GM18519 (cell line): ENCODE measurements around the gene DMPK.

Experiments used
- ATAC-seq: cut with Tn5 transposase; IDR thresholded peaks from one replicate; pipeline ENCODE4 v1.9.1; 2021; ENCODE audit warnings: mild to moderate bottlenecking, moderate library complexity; ENCODE audit not compliant: unreplicated experiment, low FRiP score

DMPK gene

GRCh38 chr19:45770192-45771101 lies 11.8 kb downstream of the DMPK start:
- peak; percentile 31 for ATAC-seq

- no peak for ATAC-seq
These were observed 12.5 kb downstream of the DMPK start for GRCh38 chr19:45769821-45770191.

- ATAC-seq: peak; percentile 52
These were observed 13.1 kb downstream of the DMPK start, which contains the start of gene SIX5 for GRCh38 chr19:45768984-45769782. Gene SIX5, minus strand, starts transcription at chr19:45769252. Its CDS starts 408 bp downstream, at chr19:45768844.

- no peak for ATAC-seq
These were observed 13.7 kb downstream of the DMPK start for GRCh38 chr19:45768655-45768983.

- no peak for ATAC-seq
These were observed 14.2 kb downstream of the DMPK start for GRCh38 chr19:45767881-45768654.

- ATAC-seq: no peak
These were observed 14.8 kb downstream of the DMPK start for GRCh38 chr19:45767410-45767880.

- ATAC-seq: no peak
These were observed 15.4 kb downstream of the DMPK start for GRCh38 chr19:45766869-45767346.

GRCh38 chr19:45766296-45766868 lies 15.9 kb downstream of the DMPK start:
- no peak for ATAC-seq

- ATAC-seq: no peak
These were observed 16.5 kb downstream of the DMPK start for GRCh38 chr19:45765702-45766295.

DNA sequence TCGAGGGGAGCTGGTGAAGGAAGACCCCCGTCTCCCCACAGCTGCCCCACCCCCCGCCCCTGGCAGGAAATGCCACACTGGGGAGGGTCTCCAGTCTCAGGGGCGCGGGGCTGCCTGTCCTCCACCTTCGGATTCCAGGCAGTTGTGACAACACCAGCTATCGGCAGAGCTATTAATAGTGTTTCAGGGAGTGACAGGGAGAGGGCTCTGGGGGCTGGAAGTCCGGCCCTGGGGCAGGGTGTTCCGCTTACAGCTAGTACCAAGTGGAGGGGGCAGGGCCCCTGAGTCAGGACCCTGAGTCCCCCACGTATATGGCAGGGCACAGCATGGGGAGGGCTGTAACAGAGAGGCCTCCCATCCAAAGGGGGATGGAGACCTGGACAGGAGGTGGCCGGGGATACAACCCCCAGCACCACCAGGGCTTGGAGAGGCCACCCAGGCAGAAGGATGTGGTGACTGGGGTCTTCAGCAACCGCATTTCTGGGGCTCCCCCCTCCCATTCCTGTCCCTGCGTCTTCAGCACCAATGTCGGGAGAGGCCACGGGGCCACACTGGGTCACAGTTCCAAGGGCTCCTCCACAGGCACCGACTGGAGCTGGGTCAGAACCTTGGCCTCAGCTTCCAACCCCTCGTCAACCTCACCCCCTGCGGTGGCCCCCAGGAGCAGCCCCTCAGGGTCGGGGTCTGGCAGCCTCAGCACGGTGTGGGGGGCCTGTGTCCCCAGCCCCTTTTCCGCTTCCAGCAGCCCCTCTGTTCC lies 17.2 kb downstream of the DMPK start:
- no peak for ATAC-seq

DNA sequence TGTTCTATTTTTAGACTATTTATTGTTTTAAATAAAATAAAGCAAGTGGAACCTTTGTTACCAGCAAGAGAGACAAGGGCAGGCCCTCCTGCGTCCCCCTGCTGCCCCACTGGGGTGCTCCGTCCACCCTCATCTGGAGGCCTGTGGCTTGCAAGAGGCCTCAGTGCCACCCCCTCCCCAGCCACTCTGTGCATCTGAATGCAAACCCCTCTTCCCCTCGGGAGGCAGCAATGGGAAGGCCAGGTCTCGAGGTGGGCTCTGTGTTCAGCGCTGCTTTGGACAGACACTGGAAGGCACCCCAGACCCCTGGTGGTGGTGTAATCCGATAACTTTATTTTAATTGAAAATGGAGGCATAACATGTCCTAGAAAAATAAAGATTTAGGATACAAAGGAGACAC lies 17.8 kb downstream of the DMPK start:
- no peak for ATAC-seq

- ATAC-seq: no peak
These were observed 18.5 kb downstream of the DMPK start for GRCh38 chr19:45763691-45764294.

GRCh38 chr19:45762870-45763631 lies 19.2 kb downstream of the DMPK start:
- no peak for ATAC-seq

- no peak for ATAC-seq
These were observed 20.6 kb downstream of the DMPK start for GRCh38 chr19:45761714-45762113.

DNA sequence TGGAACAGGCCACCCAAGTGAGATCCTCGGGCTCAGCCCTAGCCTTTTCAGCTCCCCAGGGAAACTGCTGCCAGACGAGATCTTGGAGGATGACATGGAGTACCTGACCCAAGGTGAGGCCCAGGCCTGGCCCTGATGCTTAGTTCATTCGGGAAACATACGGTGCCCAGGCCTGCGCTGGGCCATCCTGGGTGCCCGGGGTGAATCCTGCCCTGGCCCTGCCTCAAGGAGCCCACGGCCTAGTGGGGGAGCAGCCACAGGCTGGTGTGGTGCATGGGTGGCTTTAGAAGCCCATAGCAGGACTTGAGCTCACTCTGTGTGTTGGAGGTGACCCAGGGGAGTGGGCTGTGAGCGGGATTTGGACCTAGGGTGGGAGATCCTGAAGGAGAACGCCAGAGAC lies 23.4 kb downstream of the DMPK start:
- no peak for ATAC-seq

DNA sequence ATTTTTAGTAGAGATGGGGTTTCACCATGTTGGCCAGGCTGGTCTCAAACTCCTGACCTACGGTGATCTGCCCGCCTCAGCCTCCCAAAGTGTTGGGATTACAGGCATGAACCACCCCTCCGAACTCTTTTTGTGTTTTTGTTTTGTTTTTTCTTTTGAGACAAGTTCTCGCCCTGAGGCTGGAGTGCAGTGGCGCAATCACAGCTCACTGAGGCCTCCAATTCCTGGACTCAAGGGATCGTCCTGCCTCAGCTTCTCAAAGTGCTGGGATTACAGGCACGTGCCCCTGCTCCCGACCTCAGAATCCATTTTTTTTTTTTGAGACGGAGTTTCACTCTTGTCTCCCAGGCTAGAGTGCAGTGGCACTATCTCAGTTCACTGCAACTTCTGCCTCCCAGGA lies 24.6 kb downstream of the DMPK start:
- no peak for ATAC-seq

- ATAC-seq: no peak
These were observed 28.0 kb downstream of the DMPK start for GRCh38 chr19:45754323-45754722.

GRCh38 chr19:45753548-45753947 lies 28.7 kb downstream of the DMPK start:
- ATAC-seq: no peak
